NCI-H226 (cell line): ENCODE data around the gene MYH7.

Source experiments
- DNase-seq: peaks from one replicate; pipeline ENCODE4 v3.0.0-alpha.2; 2015

MYH7 gene

DNA sequence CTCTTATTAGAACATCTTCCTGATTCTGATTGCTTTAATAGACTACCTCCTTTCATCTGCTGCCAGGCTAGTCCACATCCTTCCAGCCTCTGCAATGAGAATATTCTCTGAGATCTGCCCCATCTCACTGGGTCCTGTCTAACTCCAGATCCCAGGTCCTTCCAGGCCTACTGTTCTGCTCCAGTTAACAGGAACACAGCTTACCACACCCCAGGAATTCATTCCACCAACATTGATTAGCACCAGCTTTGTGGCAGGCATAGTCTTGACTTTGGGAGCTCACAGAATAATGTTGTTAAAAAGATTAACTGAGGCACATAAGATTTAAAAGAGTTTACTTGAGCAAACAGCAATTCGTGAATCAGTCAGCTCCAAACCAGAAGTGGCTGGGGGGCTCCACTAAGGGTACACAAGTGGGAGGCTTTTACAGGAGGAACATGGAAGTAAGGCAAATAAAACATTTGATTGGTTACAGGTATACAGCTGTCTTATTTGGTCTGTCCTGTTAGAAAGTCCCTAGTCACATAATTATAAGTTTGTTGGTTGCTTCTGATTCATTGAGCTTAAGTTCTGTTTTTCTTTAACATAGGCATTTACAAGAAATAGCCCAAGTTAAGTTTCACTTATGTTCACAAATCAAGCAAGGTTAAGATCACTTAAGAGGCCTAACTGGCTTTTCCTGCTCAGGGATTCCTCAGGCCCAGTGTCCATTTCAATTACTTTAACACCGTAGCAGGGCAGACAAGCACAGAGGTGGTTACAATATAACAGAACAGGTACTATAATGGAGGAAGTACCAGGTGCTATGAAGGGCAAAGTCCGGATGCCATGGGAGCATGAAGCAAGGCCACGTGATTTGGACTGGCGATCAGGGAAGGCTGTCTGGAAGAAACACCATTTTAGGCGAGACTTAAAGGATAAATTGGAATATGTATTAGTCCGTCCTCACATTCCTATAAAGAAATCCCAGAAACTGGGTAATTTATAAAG, 12.2 kb upstream of the MYH7 start:
- no peak for DNase-seq

- no peak for DNase-seq
Measured at GRCh38 chr14:23446291-23446851, 10.9 kb upstream of the MYH7 start.

DNA sequence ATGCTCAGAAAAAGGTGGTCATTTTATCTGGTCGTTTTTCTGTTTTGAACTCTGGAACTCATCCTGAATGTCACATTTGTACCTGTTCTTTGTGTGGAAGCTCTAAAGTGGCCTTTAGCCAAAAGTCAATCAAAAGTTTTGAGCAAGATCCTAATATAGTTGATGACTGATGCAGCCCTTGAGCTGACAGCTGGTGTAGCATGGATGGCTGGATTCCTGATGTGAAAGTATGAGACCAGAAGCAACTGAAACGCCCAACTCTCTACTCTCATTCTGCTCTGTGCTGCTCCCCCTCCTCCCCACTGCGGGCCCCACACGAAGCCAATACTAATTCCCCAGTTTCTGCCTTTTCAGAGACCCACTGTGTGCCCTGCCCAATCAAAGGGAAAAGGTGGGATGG, 10.3 kb upstream of the MYH7 start:
- no peak for DNase-seq

DNA sequence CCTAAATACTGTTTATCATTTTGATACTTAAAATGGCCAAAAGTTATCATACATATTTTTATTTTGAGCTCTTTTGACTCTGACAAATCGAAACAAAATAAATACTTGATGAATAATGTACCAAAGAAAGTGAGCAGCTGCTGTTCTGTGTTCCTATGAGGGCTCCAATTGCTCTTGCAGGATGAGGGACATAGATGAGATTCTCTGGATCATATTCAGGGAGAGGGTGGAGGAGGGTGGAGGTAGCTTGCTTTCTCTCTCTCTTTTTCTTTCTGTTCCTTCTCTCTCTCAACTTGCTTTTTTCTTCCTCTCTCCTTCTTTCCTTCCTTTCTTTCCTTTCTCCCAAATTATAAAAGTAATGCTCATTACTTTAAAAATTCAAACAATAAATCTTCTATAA, 8.9 kb upstream of the MYH7 start:
- no peak for DNase-seq

GRCh38 chr14:23443881-23444280, 8.4 kb upstream of the MYH7 start:
- DNase-seq = no peak

- DNase-seq = no peak
Measured at GRCh38 chr14:23443411-23443812, 8.0 kb upstream of the MYH7 start.

DNA sequence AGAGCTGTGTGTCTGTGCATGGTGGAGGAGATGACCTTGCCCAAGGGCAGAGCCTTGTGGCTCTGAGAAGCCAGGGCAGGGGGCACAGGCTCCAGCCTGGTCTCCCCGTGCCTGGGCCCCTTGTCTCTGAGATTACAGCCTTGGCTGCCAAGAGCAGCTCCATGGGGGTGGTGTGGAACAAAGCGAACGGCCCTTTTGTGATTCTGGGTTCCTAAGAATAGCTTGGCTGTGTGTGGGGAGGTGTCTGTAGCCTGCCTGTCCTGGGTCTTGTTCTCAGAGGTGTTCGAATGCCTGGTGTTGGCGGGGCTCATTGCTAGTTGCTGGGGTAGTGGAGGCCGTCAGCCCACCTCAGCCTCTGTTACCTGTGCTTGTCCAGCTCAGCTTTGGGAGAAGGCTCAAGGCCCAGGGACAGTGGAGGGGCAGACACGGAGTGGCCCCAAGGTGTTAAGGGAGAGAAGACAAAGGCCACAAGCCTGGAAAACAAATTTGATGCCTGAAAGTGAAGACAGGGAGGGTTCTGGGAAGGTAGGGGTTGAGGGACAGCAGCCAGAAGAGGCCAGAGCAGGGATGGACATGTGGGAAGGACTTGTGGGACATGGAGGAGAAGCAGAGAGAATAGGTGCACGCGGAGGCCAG, 7.4 kb upstream of the MYH7 start:
- no peak for DNase-seq

DNA sequence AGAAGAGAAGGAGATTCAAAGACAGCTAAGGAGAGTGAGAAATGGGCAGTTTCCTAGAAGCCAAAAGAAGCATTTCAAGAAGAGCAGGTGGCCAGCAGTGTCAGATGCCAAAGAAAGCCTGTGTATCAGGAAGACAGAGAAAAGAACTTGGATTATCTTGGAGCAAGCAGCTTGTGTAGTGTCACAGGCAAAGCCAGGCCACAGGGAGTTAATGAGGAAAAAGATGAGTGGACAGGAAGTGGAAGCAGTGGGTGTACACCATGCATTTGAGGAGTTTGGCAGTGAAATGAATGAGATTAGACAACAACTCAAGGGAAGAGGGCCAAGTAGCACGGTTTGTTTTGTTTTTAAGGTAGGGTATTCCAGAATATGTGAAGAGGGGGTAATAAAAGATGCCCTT, 5.6 kb upstream of the MYH7 start:
- no peak for DNase-seq

DNA sequence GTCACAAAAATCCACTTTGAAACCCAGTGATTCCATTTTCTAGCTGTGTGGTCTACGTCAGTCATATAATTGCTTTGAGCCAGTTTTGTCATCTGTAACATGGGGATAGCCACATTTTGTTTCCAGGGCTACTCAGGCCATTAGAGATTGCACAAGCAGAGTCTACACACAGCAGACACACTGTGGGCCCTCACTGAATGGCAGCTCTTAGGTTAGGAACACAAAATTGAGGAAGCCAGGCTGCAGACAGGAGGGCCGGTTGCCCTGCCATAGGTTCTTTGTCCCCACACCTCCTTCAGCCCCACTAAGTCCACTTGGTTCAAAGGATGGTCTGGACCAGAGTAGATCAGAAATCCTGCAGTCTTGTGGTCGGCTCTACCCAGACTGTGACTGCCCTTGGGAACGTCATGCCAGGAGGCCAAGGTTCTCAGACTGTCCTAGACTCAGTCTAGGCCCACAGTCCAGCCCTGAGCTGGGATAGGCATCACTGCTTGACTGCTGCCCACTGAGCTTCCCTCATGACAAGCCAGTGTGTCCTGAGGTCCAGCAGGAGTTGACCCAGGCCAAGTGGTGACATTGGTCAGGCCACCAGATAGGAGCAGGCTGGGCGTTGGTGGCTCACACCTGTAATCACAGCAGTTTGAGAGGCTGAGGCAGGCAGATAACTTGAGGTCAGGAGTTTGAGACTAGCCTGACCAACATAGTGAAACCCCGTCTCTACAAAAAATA, 3.8 kb upstream of the MYH7 start:
- DNase-seq = no peak

- DNase-seq = no peak
Measured at GRCh38 chr14:23438101-23438971, 2.9 kb upstream of the MYH7 start.

DNA sequence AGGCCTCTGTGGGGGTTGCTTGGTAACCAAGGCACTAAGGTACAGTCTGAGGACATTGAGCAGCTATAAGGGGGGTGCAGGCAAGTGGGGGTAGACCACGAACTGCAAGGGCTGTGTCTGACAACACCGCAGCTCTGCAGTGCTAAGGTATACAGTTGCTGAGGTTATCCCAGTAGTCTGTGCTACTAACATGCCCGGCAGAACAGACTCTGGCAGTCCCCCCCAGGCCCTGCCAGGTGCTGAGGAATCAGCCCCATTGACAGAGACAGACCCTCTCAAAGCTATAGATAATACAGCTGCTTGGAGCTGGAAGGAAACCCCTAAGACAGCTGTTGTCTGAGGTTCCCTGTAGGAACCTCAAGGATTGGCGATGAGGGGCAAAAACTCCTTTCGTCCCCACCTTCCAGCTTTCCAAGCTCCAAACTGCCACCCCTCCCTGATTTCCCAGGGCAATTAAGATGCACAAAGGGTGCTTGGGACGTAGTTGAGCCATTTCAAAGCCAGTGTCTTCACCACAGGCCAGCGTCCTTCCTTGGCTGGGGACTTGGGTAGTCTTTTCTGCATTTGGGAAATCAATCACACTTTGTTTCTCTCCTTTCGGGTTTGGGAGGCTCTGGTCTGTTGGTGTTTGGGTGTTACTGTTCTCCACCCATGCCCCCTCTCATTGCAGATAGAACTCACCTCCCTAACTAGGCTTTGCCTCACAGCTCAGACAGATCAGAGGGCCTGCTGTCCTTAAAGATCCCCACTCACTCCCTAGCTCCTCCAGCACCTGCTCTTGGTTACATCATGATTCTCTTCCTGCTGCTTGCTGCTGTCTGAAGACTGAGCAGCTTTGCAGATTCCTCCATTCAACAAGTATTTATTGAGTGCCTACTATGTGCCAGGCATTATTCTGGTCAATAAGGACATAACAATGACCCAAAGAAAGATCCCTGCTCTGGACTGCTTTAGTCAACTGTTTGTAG, 2.0 kb upstream of the MYH7 start:
- no peak for DNase-seq

DNA sequence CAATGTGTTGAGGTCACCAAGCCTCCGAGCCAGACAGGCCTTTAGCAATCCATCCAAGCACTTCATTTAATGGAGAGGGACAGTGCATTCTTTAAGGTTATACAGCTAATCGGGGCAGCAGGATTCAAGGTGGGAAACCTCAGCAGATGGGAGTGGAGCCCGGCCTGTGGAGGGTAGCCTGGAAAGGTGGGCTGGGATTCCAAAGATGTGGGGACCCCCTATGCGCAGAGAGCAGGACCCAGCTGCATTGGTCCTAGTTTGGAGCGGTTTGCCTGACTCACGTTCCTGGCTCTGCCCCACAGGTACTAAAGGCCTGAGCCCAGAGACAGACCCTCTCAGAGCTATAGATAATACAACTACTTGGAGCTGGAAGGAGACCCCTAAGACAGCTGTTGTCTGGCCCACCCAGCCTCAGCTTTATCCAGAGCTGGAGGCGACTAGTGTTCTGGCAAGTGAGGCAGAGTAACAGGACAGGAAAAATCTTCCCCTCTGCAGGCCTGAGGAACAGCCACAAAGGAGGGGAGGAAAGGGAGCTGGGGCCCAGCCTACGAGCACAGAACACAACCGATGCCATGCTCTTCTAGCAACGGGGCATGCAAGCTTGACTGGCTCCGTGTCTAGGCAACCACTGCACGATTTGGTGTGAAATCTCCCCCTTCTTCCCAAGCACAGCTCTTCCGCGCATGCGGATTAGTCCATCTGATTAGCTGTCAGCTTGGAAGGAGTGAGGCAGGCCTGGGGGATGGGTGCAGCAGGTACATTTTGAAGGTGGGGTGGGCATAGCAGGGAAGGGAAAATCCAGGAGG, 1.1 kb upstream of the MYH7 start:
- no peak for DNase-seq

DNA sequence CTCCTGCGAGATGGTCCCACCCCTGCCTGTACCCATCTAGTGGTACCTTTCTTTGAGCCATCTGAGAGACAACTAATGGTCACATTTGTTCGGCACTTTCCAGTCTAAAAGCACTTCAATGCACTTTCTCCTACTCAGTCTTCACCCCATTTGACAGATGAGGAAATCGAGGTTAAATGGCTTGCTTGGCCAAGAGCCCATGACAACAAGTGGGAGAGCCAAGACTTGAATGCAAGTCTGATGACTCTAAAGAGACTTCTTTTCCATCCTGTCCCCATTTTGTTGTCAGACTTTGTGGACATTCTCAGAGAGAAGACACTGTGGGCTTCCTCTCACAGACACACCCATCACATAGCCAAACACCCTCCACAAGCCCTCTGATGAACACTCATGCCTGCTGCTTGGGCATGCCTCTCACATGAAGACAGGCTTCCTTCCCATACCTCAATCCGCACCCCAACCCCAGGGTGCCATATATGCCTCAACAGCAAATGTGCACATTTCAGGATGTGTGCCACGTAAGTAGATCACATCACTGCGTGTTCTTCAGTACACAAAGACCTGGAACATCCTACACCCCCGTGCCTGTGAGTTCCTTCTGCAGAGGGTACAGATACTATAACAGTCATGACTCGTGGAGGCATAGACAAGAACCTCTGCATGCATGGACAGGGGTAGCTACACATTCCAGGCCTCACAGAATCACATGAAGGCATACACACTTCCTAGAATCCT, 805 bp downstream of the MYH7 start:
- no peak for DNase-seq

GRCh38 chr14:23433457-23433856, 2.0 kb downstream of the MYH7 start:
- DNase-seq = no peak

GRCh38 chr14:23432946-23433345, 2.5 kb downstream of the MYH7 start:
- DNase-seq = no peak

DNA sequence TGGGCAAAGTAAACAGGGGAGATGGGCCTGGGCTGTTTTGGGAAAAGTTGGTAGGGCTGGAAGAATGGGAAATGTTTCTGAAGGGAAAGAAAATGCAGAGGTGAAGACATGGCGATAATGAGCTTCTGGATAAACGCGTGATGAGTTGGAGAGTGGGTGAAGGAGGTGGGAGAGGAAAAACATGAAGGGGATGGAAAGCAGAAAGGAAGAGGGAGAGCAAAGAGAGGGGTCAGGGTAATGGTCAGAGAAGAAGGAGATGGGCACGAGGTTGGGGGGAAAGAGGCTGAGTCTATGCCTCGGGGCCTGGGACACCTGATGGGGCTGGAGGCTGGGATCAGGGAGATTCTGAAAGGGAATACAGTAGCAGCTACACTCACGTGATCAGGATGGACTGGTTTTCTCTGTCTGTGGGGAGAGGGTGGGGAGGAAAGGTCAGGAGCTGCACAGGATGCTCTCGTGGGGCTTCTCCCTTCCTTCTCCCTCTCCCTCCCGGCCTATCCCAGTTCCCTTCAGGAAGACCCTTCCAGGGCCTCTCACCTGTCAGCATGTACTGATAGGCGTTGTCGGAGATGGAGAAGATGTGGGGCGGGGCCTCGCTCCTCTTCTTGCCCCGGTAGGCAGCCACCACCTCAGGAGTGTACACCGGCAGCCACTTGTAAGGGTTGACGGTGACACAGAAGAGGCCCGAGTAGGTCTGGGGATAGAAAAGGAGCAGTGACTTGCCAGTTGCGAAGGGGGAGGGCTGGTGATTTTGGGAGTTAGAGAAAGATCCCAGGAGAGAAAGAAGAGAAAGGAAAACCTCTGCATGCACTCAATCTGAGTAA, 3.1 kb downstream of the MYH7 start:
- no peak for DNase-seq

- no peak for DNase-seq
Measured at GRCh38 chr14:23431486-23431885, 4.0 kb downstream of the MYH7 start.

DNA sequence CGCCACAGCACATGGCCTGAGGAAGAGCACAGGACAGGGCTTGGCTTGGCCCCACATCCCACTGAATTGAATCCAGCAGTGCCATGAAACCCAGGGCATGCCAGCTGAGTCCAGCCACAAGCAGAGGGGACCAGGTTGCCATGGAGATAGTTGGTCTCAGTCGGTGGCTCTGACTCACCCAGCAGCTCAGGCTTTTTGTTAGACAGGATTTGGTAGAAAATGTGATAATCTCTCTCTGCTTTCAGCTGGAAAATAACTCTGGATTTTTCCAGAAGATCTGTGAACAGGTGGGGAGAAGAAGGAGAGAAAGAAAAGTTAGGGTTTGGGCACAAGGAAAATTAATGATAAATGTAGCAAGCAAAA, 4.8 kb downstream of the MYH7 start:
- no peak for DNase-seq
